ENCODE data around the gene CNTNAP2.
A peak's percentile ranks its signal among the peaks of the same experiment; 100 is the strongest.

CNTNAP2 gene

GRCh38 chr7:148214101-148214500 is 2097.5 kb downstream of the CNTNAP2 start:
- DNase-seq (ENCODE audit: low read depth, low spot score), result no peak
- H3K27ac ChIP-seq, result no peak overlapping the region

- H3K27ac ChIP-seq, result no peak overlapping the region
- DNase-seq (ENCODE audit: low read depth, low spot score), result no peak
These were observed 2102.0 kb downstream of the CNTNAP2 start for GRCh38 chr7:148218603-148219002.

- no peak overlapping the region for H3K27ac ChIP-seq
- DNase-seq (ENCODE audit: low read depth, low spot score), result no peak
These were observed 2106.1 kb downstream of the CNTNAP2 start for GRCh38 chr7:148222721-148223120.

GRCh38 chr7:148223160-148223559 is 2106.6 kb downstream of the CNTNAP2 start:
- no peak overlapping the region for H3K27ac ChIP-seq
- no peak for DNase-seq (ENCODE audit: low read depth, low spot score)

- no peak overlapping the region for H3K27ac ChIP-seq
- no peak for DNase-seq (ENCODE audit: low read depth, low spot score)
These were observed 2107.1 kb downstream of the CNTNAP2 start for GRCh38 chr7:148223738-148224137.

- DNase-seq (ENCODE audit: low read depth, low spot score), result no peak
- no peak overlapping the region for H3K27ac ChIP-seq
These were observed 2113.7 kb downstream of the CNTNAP2 start for GRCh38 chr7:148230296-148230695.

- no peak for DNase-seq (ENCODE audit: low read depth, low spot score)
These were observed 2114.3 kb downstream of the CNTNAP2 start for GRCh38 chr7:148230883-148231282.

GRCh38 chr7:148232784-148233183 is 2116.2 kb downstream of the CNTNAP2 start:
- DNase-seq (ENCODE audit: low read depth, low spot score), result no peak
- H3K27ac ChIP-seq, result no peak overlapping the region

More at GRCh38 chr7:148230883-148231282, 2114.3 kb downstream of the CNTNAP2 start:
- no peak overlapping the region for H3K27ac ChIP-seq

- no peak for DNase-seq (ENCODE audit: low read depth, low spot score)
- no peak overlapping the region for H3K27ac ChIP-seq
These were observed 2118.1 kb downstream of the CNTNAP2 start for GRCh38 chr7:148234715-148235114.

GRCh38 chr7:148238761-148239325 is 2122.2 kb downstream of the CNTNAP2 start:
- H3K27ac ChIP-seq, result no peak overlapping the region
- no peak for DNase-seq (ENCODE audit: low read depth, low spot score)

- H3K27ac ChIP-seq, result no peak overlapping the region
- DNase-seq (ENCODE audit: low read depth, low spot score), result no peak
These were observed 2125.2 kb downstream of the CNTNAP2 start for GRCh38 chr7:148241700-148242293.

- peak overlapping the region; percentile 11 for H3K27ac ChIP-seq
- peak; percentile 44 for DNase-seq (ENCODE audit: low read depth, low spot score)
These were observed 2125.8 kb downstream of the CNTNAP2 start for GRCh38 chr7:148242294-148242821.

- DNase-seq (ENCODE audit: low read depth, low spot score), result no peak
- H3K27ac ChIP-seq, result no peak overlapping the region
These were observed 2128.8 kb downstream of the CNTNAP2 start for GRCh38 chr7:148245381-148245780.

GRCh38 chr7:148253629-148254028 is 2137.0 kb downstream of the CNTNAP2 start:
- no peak overlapping the region for H3K27ac ChIP-seq
- no peak for DNase-seq (ENCODE audit: low read depth, low spot score)

GRCh38 chr7:148255333-148255732 is 2138.7 kb downstream of the CNTNAP2 start:
- H3K27ac ChIP-seq, result no peak overlapping the region
- no peak for DNase-seq (ENCODE audit: low read depth, low spot score)

GRCh38 chr7:148256433-148256832 is 2139.8 kb downstream of the CNTNAP2 start:
- no peak for DNase-seq (ENCODE audit: low read depth, low spot score)
- no peak overlapping the region for H3K27ac ChIP-seq

- H3K27ac ChIP-seq, result no peak overlapping the region
- no peak for DNase-seq (ENCODE audit: low read depth, low spot score)
These were observed 2144.0 kb downstream of the CNTNAP2 start for GRCh38 chr7:148260599-148260998.

GRCh38 chr7:148261523-148261922 is 2144.9 kb downstream of the CNTNAP2 start:
- no peak overlapping the region for H3K27ac ChIP-seq
- no peak for DNase-seq (ENCODE audit: low read depth, low spot score)

GRCh38 chr7:148261996-148262688 is 2145.5 kb downstream of the CNTNAP2 start:
- no peak overlapping the region for H3K27ac ChIP-seq
- DNase-seq (ENCODE audit: low read depth, low spot score), result no peak

- no peak for DNase-seq (ENCODE audit: low read depth, low spot score)
- no peak overlapping the region for H3K27ac ChIP-seq
These were observed 2146.2 kb downstream of the CNTNAP2 start for GRCh38 chr7:148262721-148263229.

- DNase-seq (ENCODE audit: low read depth, low spot score), result no peak
- no peak overlapping the region for H3K27ac ChIP-seq
These were observed 2148.4 kb downstream of the CNTNAP2 start for GRCh38 chr7:148264933-148265557.
